Measurements from ENCODE around the gene SULF2.

The SULF2 gene

DNA sequence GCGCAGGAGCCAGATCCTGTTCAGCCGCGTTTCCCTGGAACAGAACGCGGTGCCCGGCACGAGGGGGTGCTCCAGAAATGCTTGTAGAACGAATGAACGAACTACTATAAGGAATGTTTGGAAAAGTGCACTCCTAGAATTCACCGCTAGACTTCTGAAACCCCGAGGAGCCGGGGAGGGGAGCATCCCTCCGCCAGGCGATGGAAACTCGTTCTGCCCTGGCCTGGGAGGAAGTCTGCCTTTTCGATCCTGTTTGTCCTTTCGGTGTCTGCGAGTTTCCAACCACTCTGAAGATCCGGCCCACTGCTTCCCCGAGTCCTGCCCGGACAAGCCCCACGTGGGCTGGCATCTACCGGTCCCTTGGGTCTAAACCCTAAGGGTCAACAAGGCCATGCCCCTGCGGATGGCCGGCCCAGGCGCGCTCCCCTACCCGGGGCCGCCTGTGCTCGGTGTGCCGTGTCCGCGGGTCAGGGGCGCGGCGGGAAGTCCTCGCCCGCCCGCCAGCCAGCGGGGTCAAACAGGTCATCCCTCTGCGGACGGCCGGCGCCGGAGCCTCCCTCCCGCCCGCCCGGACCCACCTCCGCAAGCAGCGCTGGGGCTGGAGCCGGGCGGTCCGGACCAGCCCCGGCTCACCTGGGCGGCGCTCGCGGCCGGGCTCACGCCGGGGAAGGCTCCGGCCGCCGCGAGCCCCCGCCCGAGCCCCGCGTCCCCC lies 526 bp downstream of the SULF2 start:
- no peak for DNase-seq (ENCODE audit: low read depth in 2 of 2)

DNA sequence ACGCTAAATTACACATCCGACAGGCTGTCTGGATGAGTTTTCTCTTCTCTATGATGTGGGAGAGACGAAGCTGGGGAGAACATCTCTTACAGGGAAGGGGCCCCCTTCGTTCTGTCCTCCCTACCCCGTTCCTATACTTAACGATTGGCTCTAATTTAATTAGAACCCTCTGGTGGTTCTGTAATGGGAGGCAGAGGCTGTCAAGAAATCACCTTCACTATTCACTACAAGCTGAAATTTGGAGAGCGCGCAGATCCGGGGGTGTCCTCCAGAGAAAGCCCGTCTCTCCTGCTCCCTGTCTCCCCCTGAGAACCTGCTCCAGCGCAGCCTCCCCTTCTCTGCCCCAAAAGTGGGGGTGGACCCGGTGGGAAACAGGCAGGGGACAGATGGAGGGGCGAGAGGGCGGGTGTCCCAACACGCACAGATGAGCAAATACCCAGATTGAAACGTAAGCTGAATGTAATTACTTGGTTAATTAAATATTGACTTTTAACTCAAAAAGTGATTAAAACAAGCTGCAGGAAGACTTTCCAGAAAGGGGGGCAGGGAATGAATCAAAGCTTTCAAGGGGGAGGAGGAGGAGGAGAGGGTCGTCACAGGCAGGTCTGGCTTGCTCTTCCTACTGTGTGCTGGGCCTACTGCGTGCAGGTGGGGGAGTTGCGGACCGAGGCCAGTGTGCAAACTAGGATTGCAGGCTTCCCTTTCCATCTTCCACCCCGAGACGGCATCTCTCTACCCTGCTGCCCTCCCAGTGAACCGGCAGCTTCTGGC lies 1.3 kb downstream of the SULF2 start:
- no peak for DNase-seq (ENCODE audit: low read depth in 2 of 2)

DNA sequence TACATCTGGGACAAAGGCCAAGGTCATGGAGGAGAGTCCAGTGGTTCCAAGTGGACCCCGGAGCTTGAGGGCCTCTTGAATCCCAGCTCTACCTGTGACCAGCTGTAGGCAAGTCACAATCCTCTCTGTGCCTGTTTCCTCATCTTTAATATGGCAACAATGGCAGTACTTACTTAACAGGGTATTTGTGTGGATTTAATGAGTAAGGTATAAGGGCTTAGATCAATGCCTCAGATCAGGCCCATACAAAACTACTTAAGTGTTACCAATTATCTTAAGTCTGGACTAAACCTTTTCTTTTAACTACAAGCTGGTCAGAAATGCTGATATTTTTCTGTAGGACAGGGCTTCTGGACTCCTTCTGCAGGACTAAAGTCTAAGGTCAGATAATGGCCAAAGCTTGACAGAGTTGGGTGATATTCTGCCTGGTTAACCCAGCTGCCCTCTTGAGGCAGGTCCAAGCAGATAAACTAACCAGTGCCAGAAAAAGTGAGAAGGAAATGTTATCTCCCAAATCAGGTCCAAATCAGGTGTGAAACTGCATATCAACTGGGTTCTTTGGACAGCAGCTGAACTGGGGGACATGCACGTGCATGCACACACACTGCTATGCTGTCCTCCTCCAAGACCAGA lies 2.2 kb downstream of the SULF2 start:
- DNase-seq (ENCODE audit: low read depth in 2 of 2): no peak

DNA sequence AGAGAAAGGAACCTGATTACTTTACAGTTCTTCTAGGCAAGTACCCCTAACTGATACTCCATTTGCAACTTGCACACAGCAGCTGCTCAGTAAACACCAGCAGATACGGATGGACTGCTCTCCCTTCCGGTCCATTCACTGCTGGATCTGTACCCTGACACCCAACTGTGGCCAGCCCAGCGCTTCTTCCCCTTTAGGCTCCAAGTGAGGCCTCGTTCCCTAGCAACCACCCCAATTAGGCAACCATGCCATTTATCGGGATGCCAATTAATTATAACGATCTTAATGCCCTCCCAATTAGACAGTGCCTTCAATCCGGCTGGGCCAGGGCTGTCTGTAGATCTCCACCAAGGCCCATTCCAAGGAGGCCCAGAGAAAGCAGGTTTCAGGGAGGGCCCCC lies 3.2 kb downstream of the SULF2 start:
- no peak for DNase-seq (ENCODE audit: low read depth in 2 of 2)

DNA sequence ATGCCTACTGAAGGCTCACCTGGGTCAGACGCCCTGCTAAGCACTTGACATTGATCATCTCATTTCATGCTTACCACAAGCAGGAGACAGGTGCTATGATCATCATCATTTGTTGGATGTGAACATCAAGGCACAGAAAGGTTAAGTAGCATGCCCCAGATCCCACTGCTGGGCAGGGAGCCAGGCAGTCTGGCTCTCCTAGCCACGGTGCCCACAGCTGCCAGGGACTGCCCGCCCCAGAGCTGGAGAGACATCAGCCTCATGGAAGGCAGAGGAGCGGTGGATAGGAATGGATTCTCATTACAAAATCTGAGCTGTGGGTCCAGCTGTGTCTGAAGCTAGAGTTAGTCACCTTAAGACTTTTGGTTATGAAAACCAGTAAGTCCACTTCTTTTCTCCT lies 3.6 kb downstream of the SULF2 start:
- no peak for DNase-seq (ENCODE audit: low read depth in 2 of 2)

DNA sequence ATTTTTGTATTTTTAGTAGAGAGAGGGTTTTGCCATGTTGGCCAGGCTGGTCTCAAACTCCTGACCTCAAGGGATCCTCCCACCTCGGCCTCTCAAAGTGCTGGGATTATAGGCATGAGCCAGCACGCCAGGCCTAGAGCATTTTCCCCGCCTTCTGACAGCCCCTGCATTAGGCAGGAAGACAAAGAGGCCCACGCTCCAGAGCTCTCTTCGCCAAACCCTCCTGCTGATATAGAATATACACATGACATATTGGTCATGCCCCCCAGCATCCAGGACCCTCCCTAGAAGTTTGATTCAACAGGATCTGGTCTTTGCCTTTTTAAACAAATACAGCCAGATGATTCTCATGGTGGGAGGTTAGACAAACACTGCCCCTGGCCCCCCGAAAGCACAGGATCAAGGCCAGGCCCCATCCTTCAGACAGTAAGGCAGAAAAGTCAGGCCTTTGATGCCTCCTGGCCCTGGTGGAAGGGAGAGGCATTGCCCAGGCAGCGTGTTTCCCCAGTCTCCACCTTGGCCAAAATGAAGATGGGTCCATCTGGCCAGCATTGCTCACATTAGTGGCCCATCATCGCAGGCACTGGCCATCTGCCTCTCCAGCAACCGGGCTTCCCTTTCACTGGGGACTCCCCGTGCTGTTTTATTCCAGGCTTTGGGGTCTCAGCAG lies 4.4 kb downstream of the SULF2 start:
- DNase-seq (ENCODE audit: low read depth in 2 of 2): no peak

DNA sequence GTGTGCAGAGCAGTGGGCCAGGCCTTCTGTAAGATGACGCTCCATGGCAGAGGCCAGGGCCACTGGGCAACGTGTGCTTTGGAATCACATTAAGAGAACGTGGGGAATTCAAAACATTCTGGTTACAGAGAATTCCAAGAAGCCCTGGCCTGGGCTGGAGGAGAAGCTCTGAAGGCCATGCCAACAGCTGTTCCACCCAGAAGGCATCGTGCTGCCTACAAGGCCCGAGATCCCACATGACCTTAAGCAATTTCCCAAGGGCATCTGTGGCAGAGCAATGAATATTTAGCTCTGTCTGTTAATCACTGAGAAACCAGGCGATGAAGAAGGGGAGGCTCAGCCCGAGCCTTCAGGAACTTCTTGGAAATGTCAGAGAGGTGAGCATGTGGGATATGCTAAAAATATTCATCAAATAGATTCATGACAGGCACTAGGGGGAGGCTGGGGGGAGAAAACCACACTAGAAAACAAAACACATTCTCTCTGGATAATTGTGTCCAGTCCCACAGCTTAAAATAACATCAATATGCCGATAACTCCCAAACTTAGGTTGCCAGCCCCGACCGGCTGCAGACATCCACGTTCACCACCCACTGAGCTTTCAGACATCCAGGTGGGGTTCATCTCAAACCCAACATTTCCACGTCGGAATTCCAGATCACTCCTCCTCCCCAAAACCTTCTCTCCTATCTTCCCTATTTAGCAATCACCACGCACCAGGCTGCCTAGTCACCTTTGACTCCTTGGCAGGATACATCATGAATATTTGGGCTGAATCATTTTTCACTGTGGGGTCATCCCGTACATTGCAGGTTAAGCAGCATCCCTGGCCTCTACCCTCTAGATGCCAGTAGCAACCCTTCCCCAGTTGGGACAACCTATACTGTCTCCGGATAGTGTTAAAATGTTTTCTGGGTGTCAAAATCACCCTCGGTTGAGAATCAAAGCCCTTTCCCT lies 6.6 kb downstream of the SULF2 start:
- DNase-seq (ENCODE audit: low read depth in 2 of 2): no peak

DNA sequence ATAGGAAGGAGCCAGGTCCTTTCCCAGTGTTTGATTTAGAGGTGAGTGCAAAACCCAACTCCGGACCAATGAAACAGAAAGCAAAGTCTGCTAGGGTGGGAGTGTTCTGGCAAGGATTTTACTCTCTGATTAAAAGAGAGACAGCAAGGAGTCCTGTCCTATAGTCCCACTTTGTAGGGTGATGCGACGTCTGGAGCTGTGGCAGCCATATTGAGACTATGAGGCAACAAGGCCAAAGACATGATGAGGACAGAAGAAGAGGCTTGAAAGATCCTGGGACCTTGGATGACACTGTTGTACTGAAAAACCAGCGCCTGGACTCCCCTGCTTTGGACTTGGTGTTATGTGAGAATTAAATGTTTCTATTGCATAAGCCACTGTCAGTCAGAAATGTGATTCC lies 8.1 kb downstream of the SULF2 start:
- no peak for DNase-seq (ENCODE audit: low read depth in 2 of 2)

DNA sequence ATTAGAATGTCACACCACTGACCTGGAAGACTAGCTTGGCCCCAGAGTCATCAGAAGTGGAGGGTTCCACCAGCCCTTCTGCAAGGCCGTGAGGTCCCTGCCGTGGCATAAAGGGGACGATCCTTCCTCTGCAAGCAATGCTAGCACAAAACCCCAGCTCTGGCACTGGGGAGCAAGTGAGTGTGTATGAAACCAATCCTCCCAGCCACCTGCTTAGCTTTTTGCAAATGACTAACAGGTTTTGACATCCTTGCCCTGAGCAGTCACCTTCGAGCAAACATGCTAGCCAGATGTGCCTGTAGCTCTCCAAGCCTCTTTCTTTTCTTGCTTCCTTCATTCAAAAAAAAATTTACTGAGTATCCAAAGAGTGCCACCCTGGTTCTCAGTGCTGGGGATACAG lies 8.6 kb downstream of the SULF2 start:
- DNase-seq (ENCODE audit: low read depth in 2 of 2): no peak

DNA sequence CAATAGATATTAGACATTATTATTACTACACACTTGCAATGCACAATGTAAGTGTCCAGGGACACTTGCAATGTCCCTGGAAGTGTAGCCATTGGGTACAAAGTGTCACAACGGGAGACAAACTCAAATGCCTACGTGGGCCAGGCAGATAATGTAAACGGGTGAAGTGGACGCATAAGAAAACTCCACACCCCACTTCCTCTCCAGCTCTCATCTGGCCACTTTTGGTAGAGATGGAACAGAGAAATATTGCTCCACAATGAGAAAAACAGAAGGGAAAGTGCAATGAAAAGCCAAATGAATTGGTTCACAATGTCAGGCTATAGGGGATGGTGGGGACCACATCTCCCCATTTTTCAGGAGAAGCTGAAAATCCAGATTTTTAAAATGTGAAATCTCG lies 9.4 kb downstream of the SULF2 start:
- DNase-seq (ENCODE audit: low read depth in 2 of 2): no peak

DNA sequence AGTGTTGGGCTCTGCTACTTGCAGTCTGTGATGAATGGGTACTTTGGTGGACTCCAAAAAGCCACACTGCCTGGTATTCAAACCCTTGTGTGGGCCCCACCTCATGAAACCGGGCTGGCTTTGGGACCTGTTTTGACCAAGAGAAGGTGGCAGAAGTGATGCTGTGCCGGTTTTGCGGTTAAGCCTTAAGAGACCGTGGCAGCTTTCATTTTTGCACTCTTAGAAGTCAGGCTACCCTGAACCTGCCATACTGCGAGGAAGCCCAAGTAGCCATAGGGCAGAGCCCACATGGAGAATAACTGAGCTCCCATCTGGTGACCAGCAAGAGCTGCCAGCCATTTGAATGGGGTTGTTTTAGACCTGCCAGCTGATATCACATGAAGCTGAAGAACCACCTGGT lies 10.2 kb downstream of the SULF2 start:
- DNase-seq (ENCODE audit: low read depth in 2 of 2): no peak

DNA sequence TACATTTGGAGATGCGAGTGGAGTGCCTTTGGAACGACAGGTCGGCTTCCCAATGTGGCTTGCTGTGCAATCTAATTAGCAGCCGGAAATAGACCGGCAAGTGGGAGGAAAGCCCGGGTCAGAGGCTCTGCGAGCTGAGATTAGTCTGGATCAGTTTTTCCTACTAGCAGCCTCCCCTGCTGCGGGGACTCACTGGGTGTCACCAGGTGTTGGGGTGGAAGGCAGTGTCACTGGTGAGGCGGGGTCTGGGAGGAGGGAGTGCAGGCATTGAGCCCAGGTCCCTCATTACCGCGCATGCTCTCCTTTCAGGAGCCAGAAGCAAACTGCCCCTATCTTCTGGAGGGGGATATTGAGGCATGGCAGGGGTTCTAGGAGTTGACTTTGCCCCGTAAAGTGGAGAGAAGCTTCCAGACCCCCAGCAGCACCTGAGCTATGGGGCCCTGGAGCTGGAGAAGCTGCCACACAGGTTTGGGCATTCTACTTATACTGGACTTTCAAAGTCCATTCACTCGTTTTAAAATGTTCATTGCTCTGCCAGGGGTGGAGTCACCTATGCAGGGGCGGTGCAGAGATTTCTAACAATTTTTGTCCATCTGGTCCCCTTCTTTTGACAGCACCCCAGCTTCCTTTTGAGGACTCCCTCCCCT lies 11.0 kb downstream of the SULF2 start:
- no peak for DNase-seq (ENCODE audit: low read depth in 2 of 2)

DNA sequence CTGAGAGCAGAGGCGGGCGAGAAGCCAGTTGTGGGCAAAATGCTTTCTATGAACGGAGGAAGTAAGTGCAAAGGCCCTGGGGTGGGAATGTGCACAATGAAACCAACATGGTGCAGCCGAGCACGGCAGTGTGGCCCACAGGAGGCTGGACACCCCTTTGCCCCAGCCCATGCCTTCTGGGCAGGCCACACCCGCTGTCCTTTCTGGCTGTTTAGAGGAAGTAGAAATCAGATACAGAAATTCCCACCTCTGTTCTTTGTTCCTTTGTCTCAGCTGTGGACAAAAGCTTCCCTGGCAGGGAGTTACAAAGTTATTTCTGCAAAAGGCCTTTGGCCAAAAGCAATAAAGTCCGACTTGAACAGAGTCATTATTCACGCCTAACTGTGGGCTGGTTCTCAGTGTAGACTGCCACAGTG lies 11.9 kb downstream of the SULF2 start:
- no peak for DNase-seq (ENCODE audit: low read depth in 2 of 2)

DNA sequence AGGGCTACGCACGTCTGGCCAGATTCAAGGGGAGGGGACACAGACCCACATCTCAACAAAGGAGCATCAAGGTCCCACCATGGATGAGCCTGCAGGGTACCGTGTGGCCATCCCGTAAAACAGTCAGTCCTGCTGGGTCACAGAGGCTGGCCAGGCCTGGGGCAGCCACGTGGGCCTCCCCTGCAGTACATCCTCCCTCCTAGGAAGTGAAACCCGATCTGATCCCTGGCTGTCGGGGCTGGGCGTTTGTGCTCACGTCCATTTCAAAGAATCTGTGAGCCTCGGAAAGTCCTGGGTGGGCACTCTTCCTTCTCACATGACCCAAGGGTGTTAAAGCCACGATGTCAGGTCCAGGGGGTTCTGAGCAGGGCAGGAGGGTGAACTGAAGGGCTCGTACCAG lies 14.3 kb downstream of the SULF2 start:
- DNase-seq (ENCODE audit: low read depth in 2 of 2): no peak

DNA sequence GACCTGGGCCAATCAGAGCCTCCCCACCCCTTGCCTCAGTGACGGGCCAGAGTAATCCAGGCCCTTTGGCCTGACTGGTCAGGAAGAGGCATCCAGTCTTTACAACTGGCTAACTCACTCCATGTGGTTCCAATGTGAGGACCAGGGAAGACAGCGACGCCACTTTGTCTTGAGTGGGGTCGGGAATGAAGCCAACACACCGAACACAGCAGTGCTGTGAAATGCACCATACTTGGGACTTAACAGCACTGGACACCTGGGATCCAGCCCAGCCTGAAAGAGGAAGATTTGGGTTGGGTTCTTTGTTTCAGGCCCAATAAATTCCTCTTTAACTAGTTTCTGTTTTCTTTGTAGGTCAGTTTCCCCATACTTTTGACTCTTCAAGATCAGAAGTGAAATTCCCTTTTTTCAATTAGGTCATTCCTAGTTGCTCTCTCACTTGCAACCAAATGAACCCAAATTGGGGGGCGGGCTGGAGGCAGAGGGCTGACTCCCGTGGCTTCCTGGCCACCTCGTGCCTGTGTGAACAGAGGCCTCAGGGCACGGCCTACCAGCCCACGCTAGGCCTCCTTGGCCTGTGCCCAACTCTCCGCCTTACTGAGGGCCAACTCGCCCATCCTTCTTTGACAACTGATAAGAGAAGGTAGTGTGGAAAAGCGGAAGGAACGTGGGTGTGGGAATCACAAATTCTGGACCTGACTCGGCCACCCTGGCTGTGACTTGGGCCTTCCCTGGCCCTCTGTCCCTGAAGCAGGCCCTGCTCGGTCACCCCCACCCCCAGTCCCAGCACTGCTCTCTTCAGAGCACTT lies 17.1 kb downstream of the SULF2 start:
- DNase-seq (ENCODE audit: low read depth in 2 of 2): no peak

DNA sequence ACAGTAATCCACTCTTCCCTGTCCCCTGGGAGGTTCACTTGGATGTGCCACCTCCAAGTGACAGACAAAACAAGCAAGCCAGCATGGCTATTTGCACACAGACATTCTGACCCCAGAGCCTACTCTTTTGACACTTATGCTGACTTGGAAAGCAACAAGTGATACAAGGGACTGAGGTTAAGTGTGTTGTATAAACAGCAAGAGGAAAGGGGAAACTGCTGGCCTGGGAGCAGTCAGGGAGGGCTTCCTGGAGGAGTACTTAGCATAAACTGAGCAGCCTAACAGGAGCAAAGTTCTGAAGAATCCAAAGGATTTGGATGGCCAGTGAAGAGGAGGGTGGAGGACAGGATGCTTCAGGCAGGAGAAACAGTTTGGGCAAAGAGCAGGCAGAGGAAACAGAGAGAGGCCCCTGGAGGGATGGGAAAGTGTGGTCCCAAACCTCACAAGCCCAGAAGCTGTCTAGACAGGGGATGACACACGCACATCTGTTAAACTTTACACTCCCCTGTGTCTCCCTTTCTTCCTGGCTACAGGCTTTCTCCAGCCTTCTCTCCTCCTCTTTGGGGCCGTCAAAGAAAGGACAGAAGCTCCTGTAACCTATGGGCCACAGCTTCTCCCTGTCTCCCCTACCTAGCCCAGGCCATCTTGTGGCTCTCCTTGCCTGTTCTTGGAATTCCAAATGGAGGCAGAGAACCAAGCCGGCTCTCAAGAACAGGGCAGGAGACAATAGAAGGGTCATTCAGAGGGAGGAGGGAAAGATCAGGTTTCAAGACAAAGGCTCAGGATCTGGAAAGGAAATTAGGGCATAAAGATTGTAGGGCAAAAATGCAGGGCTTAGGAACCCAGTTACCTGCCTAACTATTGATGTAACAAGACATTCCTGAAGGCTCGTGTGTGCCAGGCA lies 19.3 kb downstream of the SULF2 start:
- DNase-seq (ENCODE audit: low read depth in 2 of 2): no peak

DNA sequence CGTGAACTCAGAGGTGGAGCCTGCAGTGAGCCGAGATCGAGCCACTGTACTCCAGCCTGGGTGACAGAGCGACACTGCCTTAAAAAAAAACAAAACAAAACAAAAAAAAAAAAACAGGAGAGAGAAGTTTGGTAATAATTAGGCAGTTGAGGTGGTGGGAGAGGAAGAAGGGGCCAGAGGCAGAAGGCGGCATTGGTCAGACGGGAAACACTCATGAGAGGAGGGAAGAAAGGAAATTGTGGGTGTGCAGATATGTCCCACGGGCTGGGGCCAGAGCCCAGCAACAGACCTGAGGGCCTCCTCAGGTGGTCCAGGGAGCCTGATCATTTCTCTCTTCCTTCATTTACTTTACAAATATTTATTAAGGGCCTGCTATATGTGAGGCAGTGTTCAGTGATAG lies 20.0 kb downstream of the SULF2 start:
- DNase-seq (ENCODE audit: low read depth in 2 of 2): no peak

DNA sequence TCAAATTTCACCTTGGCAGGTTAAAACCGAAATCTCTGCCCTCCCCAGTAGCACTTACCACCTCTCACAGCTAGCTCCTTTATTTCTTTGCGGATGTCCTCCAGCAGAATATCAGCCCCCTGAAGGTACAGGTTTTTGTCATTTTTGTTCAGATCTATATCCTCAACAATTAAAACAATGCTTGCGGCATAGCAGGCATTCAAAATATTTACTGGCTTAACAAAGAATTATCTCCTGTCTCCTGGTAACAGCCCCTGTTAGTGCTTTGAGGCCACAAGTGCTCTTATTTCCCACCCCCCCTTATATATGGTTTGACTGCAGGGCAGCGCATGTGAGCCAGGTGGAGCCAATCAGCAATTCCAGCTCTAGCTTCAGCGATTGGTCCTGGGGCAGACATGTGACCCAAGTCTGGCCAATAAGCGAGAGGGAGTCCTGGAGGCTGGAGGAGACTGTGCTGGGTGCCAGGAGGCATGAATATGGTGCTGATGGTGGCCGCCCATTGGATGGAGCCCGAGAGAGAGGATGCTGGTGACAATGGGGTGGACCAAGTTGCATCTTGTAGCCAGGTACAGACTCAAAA lies 21.0 kb downstream of the SULF2 start:
- no peak for DNase-seq (ENCODE audit: low read depth in 2 of 2)

Measured in activated CD8-positive, alpha-beta memory T cell treated with anti-CD3 and anti-CD28 coated beads for 4 hours (primary cell).